CD4-positive, alpha-beta T cell treated with Interleukin-6 at 100 ng/mL for 8 hours (primary cell): ENCODE results near the gene TEC.
"Not testable (repeated sequence)": the region's sequence is repeated elsewhere in the genome, so short reads cannot be mapped to it uniquely, and the experiment has no call there.

Experiments used
- DNase-seq: peaks from one replicate; pipeline ENCODE4 v3.0.0-alpha.2; 2020; ENCODE audit warnings: mixed read lengths, low spot score

Gene TEC

DNA sequence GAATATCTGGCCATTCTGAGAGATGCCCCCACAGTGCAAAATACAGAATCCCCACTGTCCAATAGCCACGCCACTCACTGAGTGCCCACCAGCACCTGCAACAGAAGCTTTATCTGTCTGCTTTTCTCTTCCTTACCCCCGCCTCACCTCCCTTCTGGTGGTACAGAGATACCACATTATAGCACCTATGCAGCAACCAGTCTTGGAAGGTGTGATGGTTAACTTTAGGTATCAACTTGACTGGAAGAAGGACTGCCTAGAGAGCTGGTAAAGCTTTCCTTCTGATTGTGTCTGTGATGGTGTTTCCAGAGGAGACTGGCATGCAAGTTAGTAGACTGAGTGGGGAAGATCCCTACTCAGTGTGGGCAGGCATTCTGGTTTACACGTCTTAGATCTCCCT lies 73.8 kb downstream of the TEC start:
- no peak for DNase-seq

DNA sequence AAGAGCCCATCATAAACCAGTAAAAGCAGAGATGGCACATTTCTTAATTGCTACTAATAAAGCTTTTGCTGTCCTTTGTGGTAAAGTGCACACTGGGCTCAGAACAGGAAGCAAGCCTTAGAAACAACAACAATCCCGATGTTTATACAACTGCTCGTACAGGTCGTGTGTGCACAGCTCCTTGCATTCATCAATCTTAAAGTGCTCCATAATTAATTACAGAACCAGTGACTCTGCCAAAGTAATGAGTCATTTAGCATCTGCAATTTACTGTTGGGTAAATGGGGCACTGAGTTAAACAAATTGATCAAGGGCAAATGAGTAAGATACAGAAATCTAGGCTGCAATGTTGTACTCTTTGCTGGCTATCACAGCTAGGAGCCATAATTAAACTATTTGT lies 74.3 kb downstream of the TEC start:
- DNase-seq, result no peak

DNA sequence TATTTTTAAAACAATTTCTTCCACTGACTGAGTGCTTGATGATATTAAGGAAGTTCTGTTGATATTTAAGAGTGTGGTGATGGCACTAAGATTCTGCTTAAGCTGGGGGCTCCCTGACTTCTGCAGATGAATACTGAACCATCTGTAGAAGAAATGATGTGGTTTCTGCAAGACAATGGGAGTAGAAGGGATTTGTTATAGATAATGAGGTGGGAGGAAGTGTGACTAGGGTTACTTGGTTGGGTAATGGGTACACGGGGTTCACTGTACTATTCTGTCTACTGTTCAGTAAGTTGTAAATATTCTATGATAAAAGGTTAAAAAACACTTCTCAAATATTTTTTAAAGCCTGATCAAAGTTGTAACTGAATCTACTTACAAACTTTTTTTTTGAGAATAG lies 74.7 kb downstream of the TEC start:
- DNase-seq, result no peak

DNA sequence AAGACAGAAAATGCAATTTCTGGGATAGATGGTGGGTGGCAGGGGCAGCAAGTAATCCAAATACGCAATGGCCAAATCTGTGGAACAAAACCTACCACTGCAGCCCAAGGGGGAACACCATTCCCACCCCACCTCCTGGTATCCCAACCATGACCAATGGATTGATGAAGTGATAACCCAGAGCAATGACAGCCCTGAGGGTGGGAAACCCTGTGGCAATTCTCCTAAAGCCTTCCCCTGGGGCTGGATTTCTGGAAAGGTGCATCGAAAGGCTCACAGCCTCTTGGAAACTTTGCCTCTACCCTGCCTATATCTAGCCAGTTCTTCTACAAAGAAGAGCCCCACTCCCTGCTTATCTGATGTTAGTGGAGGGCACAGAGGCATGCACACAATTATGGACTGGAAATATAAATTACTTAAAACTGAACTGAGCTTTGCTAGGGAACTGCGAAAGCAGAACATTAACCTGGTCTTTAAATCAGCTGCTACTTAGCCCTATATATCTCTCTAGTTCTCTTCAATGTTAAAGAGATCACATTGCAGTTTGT lies 75.6 kb downstream of the TEC start:
- DNase-seq, result no peak

DNA sequence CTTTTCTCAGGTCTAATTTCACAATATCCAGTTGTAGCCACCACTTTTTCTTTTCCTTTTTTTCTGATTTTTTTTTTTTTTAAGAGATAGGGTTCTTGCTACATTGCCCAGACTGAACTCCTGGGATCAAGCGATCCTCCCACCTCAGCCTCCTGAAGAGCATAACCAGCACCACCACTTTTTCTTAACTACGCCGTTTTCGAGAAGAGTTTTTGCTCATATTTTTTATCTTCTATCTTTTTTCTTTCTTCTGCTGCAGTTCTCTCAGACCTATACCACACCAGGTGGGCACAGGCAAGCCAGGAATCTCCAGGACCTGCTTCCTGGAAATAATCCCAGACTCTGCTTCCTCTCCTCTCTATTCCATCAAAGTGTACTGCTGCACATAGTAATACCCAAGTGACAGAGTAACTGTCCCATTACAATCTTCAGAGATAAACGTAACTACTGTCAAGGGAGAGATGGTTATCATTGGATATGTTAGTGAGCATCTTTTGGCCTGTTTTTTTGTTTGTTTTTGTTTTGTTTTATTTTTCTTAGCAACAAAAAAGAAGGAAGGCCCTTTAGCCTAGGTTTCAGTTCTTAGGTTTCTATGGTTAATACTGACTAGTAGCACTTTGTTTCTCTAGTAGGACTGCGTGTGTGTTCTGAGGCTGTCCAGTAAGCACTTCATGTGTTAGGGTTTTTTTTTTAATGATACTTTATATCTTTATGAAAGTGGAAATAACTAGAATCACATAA lies 76.4 kb downstream of the TEC start:
- no peak for DNase-seq

DNA sequence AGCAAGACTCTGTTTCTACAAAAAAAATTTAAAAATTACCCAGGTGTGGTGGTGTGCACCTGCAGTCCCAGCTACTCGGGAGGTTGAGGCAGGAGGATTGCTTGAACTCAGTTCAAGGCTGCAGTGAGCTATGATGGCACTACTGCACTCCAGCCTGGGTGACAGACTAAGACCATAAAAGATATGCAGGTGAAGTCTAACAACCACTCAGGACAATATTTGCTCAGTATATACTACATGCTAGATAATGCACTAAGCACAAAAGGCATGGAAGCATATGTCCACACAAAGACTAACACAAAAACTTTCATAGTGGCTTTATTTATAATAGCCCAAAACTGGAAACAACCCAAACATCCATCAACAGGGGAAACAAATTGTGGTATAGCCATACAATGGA lies 77.9 kb downstream of the TEC start:
- no peak for DNase-seq

GRCh38 chr4:48190839-48191238 lies 78.8 kb downstream of the TEC start:
- no peak for DNase-seq

DNA sequence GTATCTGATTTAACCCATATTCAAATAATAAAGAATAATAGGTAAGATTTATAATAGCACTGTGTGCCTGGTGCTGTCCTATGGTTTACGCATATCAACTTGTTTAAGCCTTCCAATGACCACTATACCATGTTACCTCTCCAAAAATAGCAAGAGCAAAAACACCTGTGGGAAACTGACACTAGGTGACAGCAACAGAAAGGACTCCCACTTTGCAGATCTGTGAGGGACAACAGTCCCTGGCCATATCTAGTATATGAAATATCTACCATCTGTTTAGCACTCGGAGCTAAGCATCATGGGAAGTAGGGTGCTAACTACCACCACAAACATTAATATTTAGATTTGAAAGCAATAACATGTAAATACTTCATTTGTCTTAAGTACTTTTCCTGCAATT lies 79.9 kb downstream of the TEC start:
- no peak for DNase-seq

GRCh38 chr4:48188390-48188789 lies 81.2 kb downstream of the TEC start:
- no peak for DNase-seq

- DNase-seq, result no peak
These were observed 81.8 kb downstream of the TEC start for GRCh38 chr4:48187813-48188212.

- DNase-seq, result not testable (repeated sequence)
These were observed 82.6 kb downstream of the TEC start for GRCh38 chr4:48187066-48187465.

- DNase-seq, result not testable (repeated sequence)
These were observed 83.2 kb downstream of the TEC start for GRCh38 chr4:48186394-48186793.

GRCh38 chr4:48184882-48185281 lies 84.8 kb downstream of the TEC start:
- no peak for DNase-seq

DNA sequence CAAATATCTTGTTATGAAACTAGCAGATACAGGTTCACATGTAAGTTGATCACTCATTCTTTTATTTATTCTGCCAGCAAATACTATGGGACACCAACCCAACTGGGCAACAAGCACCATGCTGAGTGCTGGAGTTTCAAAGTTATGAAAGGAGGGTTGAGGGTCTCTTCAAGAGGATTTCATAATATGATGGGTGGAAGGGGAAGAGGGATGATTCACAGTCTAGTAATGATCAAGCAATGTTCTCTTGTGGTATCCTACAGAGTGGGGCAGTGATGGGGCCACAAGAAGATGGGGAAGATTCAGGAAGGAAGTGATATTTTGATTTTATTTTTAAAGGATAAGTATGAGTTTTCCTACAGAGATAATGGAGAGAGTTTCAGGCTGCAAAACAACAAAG lies 89.4 kb downstream of the TEC start:
- no peak for DNase-seq

DNA sequence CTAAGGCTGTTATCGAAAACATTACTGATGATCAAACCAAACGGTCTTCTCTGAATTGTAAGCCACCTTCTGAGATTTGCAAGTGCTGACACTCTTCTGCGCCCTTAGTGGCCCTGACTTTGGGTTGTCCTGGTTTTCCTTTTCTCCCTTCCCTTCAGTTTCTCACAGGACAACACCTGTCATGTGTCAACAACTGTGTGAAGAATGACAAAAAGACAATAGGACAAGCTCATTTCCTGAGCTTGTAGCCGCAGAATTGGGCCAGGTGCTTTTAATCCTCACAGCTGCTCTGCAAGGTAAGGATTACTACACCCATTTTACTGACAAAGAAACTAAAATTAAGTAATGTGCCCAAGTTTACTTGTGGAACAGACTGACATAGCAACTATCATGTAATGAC lies 90.7 kb downstream of the TEC start:
- no peak for DNase-seq

DNA sequence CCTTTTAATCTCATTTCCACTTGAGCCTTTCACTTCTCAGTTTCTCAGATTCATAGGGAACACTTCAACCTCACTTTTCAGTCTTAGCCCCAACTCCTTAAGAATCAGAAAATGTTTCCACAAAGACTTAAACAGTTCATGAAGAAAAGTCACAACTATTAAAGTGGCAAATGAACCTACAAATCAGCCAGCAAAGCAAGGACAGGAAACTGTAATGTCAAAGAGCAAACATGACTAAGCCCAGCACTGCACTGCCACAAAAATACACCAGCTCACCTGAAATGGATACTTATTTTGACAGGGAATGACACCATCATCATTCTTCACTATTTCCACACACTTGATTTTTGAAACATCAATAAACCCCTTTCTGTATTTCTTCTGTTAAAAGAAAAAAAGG lies 93.8 kb downstream of the TEC start:
- no peak for DNase-seq

DNA sequence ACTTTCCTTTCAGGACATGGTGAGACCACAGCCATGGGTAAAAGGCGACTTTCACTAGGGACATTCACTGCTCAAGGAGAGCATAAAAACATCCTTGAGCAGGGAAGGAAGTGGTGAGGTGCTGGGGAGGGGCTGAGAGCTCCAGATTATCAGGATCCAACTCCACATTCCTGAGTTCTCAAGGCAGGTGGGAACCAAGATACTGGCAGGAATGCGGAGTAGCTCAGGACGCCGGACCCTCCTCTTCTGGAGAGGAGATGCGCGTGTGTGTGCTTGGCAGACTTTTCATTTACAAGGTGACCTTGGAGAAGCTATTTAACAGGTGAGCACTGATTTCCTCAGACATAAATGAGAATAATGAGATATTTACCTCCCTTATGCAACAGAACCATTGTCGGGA lies 94.3 kb downstream of the TEC start:
- no peak for DNase-seq

GRCh38 chr4:48173056-48173991 lies 96.3 kb downstream of the TEC start:
- DNase-seq, result no peak

- DNase-seq, result no peak
These were observed 97.0 kb downstream of the TEC start for GRCh38 chr4:48172651-48173050.

GRCh38 chr4:48169636-48170035 lies 100.0 kb downstream of the TEC start:
- DNase-seq, result no peak

GRCh38 chr4:48167538-48168263 lies 101.9 kb downstream of the TEC start:
- no peak for DNase-seq

DNA sequence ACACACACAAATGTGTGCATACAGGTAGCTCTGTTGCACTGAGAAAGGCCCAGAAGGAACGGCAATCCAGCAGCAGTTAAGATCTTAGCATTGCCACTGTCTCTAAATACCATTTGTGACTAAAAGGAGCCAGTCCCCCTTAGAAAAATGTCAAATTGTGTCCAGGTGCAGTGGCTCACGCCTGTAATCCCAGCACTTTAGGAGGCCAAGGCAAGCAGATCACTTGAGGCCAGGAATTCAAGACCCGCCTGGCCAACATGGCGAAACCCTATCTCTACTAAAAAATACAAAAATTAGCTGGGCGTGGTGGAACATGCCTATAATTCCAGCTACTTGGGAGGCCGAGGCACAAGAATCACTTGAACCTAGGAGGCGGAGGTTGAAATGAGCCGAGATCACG lies 105.1 kb downstream of the TEC start:
- not testable (repeated sequence) for DNase-seq
